ENCODE measurements around the gene SHISA5.

SHISA5 gene

DNA sequence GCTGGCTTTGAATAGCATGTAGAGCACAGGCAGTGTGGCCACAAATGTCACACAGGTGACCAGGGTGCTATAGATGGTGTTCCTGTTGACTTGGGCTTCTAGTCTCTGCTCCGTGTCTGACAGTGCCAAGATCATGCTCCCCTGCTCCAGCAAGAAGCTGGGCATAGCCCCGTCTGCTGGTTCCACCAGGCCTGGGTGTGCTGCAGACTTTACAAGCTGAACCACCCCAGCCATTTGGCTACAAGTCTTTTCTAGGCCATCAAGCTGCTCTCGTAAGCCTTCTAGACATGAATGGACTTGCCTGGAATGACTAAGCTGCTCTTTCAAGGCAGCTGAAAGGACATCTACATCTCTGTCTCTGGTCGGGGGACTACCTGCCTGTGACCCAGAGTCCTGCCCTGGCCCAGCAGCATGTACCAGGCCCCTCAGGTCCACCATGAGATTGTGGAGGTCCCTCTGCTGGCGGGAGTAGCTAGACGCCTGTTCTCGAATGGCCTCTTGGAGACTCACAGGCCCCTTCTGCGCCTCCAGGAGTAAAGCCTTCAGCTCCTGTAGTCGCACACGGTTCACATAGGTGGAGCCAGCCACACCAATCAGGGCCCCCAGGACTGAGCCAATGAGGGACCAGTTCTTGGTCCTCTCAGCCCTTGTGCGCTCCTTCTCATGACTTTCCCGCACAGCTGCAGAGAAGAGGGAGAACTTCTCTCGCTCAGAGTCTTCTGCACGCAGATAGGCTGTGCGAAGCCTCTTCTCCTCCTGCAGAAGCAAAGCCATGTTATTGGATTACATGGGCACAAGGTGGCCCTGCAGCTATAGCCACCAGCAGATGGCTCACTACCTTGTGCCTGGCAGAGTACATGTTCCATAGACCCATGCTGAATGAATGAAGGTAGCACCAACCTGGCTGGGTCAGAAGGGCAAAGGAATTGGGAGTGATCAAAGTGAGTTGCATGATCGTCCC, 71.3 kb downstream of the SHISA5 start:
- no peak for DNase-seq (ENCODE audit: low spot score)

DNA sequence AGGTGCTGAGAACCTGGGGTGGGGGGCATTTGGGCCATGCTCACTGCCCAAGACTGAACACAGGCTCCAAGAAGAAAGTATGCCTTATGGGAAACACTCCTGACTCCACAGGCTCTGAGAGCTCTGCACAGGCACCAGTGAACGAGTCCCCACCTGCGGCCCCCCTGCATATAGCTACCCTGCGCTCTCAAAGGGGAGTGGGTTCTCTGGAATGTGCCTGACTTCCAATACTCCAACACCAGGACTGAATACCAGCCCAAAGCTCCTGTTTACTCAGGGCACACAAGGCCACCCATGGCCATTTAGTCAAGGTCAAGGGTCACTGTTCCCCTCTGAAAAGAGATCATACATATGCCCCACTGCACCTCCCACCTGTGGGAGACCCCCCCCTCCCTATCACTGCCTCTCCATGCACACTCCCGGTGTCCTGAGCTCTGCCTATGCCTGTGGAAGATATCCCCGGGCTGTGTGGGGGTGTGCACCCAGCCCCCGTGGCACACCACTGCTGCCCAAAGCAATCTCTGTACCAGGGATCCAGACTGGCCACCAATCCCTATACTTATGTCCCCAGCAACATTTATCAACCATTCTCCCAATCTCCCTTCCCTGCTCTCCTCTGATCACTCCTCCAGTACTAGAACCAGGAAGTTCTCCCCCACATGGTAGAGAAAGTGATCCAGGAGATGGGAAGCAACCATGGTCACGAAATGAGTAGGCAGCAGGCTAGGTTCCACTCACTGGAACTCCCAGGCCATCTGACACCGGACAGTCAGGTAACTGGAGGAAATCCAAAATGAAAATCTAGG, 72.5 kb downstream of the SHISA5 start:
- DNase-seq (ENCODE audit: low spot score): no peak

DNA sequence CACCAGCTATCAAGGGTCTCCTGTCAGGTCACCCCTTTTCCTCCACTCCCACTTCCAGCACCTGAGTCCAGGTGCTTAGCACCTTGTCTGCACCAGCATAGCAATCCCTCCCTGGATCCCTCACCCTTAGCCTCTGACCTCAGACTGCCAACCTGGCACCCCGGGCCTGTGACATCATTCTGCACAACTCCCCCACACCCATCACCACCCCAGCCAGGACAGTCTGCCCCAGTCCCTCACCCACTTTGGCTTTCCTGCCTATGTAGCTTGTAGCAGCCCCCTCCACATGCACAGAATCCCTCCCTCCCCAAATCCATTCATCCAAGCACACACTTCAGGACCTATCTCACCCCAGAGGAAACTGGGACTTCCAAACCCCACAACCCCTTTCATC, 73.3 kb downstream of the SHISA5 start:
- DNase-seq (ENCODE audit: low spot score): no peak

DNA sequence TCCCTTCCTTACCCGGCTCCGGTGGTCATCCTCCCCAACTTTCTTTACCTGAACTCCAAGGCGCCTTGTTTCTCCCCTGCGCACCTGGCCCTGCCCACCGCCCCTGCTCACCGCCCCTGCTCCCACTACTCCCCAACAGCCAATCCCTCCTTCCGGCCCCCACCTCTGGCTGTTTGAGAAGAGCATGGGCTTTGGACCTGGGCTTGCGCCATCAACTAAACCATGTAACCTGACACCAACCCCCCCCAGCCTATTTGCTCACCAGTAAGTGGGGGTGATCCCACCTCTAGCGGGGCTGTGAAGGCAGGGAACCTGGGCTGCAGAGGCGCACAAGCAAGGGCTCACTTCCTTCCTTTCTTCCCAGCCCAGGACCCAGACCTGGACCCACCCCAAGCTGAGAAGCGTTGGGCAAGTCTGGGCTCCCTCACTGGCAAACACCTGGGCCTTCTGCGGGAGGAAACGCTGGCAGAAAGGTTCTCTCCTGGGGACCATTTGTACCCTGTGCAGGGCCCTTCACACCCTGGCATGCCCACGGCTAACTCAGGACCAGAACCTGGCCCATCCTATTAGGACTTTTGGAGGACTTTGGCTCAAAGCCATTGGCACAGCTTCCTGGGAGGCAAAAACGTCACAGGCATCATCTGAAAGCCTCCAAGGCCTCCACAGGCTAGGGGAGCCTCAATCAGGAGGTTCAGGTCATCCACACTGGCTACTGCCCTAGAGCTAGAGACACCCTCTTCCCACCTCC, 73.8 kb downstream of the SHISA5 start, which contains the start of gene PLXNB1:
TSS of gene PLXNB1 (minus strand) at position 127 of the 748 bp plus-strand sequence. CDS start 5,475 bp downstream, outside the sequence.
- peak; percentile 51 for DNase-seq (ENCODE audit: low spot score)

DNA sequence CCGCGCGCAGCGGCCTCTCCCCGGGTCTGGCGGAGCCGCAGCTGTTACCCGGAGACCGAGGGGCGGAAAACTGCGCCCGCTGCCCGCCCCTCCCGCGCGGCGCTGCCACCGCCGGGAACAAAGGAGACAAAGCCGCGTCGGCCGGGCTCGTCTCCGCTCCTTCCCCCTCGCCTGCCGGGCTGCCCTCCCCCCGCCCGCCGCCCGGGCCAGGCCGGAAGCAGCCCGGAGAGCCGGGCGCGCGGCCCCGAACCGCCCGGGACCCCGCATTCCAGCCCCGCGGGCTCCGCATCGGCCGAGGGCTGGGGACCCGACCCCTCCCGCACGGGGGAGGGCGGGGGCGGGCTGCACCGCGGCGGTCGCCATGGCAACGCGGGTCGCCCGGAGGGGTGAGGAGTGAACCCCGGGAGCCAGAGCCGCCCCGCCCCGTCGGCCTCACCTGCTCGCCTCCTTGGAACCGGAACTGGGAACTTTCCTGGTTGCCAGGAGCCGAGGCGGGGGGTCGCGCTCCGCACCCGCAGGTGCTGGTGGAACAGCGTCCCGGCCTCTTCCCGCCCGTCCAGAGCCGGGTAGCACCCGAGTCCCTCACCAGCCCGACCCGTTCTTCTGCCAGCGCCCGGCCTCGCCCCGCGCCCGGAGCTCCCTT, 74.5 kb downstream of the SHISA5 start:
- peak; percentile 29 for DNase-seq (ENCODE audit: low spot score)

DNA sequence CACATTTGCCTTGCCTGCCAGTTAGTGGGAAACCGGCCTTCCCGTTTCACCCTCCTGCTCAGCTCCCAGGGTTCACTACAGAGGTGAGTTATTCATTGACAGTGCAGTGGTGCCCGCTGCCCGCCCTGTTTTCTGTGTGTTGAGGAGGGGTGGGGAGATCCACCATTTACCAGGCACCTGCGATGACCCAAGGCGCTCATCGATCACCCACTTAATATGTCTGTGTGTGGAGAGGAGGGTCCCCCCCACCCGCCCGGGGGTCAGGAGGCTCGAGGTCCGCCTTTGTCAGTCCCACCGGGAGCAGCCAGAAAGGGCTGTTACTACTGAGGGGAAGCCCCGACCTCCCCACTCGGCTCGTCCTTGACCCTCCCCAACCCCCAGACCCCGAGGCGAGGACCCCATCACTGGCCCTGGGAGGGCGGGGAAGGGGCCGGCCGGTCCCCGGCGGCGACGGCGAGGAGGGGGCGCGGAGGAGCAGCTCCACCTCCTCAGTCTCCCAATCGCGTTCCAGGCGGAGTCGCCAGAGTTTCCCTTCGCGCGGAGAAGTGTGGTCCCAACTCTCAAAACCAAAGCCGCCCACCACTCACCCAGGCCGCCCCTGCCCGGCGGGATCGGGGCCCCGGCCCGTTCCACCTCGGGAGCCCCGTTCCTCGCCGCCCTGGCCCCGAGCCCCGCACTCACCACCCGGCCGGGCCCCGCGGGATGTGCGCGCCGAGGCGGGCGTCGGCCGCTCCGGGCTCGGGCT, 75.2 kb downstream of the SHISA5 start:
- DNase-seq (ENCODE audit: low spot score): peak; percentile 40

DNA sequence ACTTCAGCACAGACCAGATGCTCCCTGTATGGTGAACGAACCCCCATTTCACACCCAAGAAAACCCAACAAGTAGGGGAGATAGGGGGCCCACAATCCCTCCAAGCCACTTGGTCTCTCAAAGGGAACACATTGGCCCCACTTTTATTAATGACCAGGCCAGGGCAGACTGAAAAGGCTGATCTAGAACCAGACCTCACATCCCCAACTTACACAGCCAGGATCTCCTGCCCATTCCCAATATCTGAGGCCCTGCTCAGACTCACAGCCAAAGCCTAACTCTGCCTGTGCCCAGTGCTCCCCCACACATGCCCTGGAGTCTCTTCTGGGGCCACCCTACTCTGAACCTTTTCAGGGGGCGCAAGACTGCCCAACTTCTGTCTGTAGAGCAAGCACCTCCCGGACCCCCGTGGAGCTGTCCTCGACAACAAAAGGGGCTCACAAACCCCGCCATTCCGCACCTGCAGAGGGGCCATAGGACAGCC, 75.8 kb downstream of the SHISA5 start:
- no peak for DNase-seq (ENCODE audit: low spot score)

DNA sequence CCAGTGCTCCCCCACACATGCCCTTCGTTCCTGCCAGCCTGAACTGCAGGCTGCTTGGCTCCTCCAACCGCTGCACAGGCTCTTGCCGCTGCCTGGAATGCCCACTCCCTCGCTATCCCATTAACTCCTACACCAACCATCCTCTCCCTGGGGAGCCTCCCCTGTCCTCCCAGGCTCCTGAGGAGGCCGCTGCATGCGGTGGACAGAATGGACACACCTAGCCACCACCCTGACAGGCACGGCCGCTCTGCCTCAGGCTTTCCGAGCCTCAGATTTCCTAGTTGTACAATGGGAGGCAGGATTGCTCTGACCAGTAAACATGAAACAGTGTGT, 76.4 kb downstream of the SHISA5 start:
- DNase-seq (ENCODE audit: low spot score): no peak

DNA sequence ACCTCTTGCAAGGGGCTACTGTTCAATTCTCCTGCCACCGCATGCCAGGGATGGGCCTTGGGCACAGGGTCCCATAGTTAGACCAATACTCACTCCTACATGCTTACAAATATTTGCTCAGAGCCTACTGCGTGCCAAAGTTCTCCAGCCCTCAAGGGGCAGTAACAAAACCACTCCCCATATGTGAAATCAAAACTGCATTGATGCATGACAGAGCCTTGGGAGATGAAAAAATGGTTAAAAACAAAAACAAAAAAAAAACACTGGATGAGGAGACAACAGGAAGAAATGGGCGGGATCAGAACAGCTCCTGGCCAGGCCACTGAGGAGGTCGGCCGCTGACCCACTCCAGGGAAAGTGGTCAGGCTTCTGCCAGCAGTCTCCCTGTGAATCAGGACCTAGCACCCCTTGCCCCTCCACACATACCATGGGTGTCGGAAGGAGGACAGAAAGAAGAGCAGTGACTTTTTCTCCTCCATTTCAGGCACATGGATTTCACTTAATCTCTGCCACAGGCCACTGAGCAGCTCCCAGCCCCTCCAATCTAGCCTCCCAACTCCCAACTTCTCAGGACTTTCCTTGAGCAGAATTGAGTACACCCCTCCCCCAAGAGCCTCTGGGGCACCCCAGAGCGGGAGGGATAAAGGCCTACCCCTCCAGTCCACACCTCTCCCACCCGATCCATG, 76.9 kb downstream of the SHISA5 start:
- no peak for DNase-seq (ENCODE audit: low spot score)

DNA sequence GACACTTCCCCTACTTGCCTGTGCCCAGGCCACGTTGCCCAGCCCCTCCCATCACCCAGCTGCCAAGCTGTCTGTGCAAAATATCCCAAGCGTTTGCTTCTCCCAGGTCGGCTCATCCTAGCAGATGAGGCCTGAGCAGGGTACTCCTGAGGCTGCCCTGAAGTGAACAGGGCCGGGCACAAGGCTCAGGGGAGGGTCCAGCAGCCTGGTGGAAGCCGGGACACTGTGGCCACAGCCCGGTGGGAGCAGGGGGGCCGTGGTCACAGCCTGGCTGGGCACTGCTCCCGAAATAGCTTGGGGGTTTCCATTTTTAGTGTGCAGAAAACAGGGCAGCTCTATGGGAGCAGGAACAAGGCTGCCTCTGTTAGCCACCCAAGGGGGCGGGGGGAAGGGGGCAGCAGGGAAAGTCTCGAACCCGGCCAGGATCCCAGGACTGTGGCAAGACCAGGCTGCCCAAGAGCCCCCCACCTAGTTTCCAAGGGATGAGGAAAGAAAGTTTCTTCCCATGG, 77.5 kb downstream of the SHISA5 start:
- no peak for DNase-seq (ENCODE audit: low spot score)

DNA sequence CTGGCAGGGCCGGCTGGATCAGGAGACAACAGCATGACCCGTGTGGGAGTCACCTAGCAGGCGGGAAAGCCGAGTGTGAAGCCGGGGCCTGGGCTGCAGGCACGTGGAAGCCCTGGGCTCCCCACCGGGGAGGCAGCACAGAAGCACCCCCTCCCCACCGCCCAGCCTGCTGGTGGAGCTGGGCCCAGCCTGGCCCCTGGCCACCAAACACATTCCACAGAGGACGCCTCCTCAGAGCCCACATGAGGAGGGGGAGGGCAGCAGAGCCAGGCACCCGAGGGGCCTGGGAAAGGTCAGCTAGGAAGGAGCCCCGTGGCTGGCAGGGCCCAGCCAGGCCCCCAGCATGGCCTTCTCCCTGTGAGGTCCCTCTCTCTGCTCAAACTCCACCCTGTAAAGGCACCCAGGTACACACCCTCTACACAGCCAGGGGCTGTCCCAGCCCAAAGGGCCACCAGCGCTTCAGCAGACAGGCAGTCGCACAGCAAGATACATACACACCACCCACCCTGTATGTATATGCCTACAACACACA, 78.6 kb downstream of the SHISA5 start:
- no peak for DNase-seq (ENCODE audit: low spot score)

DNA sequence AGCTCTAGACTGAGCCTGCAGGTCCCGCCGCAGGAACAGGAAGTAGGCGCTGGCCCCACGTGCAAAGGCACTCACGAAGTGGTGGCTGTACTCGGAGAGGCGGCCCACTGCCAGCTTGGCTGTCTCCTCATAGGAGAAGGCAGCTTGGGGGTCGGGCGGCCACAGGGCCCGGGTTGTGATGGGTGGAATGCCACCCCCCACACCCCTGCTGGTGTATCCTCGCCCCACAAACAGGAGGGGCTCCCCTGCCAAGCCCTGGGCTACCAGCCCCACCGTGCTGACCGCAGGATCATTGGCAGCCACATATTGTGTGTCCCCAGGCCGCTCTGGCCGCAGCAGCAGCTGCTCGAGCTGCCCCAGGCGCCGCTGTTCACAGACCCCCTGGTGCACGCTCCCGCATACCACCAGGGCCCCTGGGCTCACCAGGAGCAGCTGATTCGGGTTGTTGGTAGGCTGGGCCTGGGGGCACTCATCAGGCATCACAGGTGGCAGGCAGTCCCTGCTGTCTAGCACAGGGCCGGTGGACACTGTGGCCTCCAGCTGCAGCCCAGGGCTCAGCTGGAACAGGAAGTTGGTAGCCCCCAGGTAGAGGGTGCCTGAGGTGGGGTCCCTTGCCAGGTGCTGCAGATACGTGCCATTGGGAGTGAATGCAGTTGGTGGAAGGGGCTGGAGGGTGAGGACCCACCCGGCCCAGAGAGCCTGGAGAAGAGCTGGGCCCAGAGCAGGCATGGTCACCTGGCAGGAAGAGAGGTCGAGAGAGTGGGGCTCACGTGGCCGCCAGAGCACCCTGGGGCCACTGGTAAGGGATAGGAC, 79.9 kb downstream of the SHISA5 start:
- DNase-seq (ENCODE audit: low spot score): no peak

DNA sequence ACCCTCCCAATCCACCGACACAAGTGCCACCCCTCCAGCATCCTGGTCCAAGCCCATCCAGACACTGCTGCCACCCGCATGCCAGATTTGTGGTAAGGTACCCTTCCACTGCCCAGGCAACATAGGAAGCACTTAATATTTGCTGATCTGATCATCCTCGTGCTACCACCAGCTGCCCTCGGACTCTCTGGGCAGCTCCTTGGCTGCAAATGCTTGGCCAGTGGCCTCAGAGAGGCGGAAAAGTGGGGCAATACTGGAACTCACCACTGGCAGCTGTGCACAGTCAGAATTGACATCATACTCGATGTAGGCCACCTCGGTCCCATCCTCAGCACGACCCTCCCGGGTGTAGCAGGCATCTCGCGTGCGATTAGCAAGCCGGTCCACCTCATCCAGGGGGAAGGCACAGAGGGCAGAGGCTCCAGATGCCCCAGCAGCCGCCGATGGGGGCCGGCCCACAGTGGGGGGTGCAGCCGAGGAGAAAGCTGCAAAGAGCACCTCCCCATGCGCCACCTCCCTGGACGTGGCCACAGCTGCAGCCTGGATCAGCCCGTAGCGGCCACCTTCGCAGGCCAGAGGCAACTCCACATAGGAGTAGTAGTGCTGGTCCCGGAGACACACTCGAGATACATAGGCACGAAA, 80.6 kb downstream of the SHISA5 start:
- DNase-seq (ENCODE audit: low spot score): no peak

DNA sequence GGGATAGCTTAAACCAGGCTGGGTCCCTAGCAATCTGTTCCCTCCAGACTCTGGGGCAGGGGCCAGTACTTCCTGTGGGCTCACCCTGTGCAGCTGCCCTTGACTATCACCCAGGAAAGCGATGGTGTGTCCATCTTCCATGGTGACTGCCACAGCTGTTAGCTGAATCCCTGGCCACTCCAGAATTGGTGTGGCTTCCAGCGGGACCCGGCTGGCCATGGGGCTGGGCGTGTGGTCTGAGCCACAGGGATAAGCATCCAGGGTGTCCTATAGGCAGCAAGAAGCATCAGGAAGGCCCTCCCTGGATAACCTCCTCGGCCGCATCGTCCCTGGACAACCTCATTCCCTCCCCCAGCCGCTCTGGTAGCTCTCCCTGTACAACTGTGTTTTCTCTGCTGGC, 81.3 kb downstream of the SHISA5 start:
- no peak for DNase-seq (ENCODE audit: low spot score)

DNA sequence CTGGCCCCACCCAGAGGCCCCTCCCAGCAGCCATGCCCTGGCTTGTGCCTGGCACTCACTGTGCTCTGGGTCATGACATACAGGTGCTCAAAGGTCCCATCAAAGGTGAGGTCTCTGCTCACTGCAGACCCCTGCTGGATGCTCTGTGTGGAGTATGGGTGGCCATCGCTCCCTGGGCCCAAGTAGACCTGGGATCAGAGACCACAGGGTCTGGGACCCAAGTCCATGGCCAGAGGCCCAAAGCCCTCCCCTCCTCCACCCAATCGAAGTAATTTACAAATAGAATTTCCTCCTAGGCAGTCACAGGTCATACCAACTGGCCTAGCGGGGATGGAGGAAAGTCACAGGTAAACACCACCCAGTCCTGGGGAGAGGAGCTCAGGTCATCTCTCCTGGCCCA, 81.7 kb downstream of the SHISA5 start:
- no peak for DNase-seq (ENCODE audit: low spot score)

DNA sequence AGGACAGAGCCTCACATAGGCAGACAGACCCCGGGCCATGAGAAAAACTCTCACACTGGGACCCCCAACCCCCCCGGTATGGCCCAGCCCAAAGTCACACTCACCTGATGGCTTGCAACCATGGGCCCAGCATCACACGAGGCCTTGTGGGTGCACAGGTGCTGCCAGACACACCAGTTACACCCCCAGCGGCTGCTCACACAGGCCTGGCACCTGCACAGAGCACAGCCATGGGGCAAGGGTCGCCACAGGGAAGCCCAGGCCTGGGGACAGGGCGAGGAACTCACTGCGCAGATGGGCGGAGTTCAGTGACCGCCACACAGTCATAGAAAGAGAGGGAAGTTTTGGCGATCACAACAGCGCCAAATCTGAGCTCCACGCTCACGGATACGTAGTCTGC, 83.4 kb downstream of the SHISA5 start:
- DNase-seq (ENCODE audit: low spot score): no peak

DNA sequence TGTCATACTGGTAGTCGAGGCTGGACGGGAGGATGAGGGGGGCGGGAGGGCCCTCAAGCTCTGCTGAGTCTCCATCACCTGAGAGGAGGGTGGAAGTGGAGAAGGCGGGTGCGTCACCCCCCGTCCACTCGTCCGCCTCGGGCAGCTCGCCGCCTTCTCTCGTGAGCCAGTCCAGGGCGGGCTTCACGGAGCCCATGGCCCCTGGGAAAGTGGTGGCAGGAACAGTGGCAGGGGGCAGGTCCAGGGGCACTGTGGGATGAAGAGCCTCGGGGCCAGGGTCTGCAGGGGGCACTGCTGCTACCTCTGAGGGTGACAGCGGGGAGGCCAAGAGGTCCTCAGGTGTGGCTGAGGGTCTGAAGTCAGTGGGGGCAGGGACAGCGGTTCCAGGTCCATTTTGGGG, 84.4 kb downstream of the SHISA5 start:
- no peak for DNase-seq (ENCODE audit: low spot score)

DNA sequence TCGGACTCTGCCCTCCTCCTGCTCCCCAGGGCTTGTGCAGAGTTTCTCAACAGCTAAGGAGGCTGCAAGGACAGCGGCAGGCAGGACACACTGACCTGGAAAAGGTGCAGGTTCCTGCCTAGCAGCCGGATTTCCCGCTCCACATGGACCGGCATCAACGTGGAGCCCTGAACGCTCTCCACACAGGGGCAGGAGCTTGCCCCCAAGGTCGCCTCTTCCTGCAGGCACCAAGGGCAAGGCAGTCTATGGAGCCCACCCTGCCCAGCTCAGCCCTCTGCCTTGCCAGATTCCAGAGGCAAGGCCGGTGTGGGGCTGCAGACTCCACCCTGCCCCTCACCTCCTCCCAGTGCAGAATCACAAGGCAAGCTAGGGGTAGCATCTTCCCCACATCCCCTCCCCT, 84.8 kb downstream of the SHISA5 start:
- DNase-seq (ENCODE audit: low spot score): no peak
